SK-N-SH (cell line): ENCODE results near the gene LHX5. TPM values are rescaled to one million over a fixed set of nuclear protein-coding genes. Genes with fewer than 3 reads are reported as not detected.

ENCODE experiments used
- CTCF ChIA-PET: fragments of 300-600, 350-600 bp; formaldehyde crosslinking; extraction: SDS; loops from one replicate; lab custom pipeline; 2021; lab: Yijun Ruan, JAX
- POLR2A ChIA-PET: fragments of 350-600 bp; sonication (Branson Sonifier 250); formaldehyde crosslinking; extraction: SDS; loops from one replicate; lab custom pipeline; 2020; ENCODE audit warnings: antibody characterized with exemption, inconsistent platforms; lab: Yijun Ruan, JAX
- DNase-seq: peaks from one replicate; pipeline ENCODE4 v3.0.0; 2012
- H2AFZ ChIP-seq: fragments of 200-600 bp; sonication (generic); 2 replicates; pipeline ENCODE4 v1.8.1; 2016; ENCODE audit warnings: antibody characterized with exemption, mild to moderate bottlenecking, low read depth
- H3F3A ChIP-seq: fragments of 200-600 bp; sonication (generic); replicated peaks from 2 replicates; pipeline ENCODE3; 2016; ENCODE audit warnings: antibody characterized with exemption, mild to moderate bottlenecking; ENCODE audit not compliant: insufficient read depth
- H3K27ac ChIP-seq, 2 experiments: fragments of 200-500 bp in 1 of 2; fragments of 200-600 bp in 1 of 2; sonication (Bioruptor generic) in 1 of 2; sonication (generic), shearing (Covaris generic) in 1 of 2; 2 replicates each; pipeline versions ENCODE4 v1.5.1 to v1.6.1; 2014 to 2016; ENCODE audit warnings: low read depth in 2 of 2, inconsistent platforms in 1 of 2, low read length in 1 of 2, mild to moderate bottlenecking in 1 of 2, mixed read lengths in 1 of 2
- H3K27me3 ChIP-seq: fragments of 200-600 bp; sonication (generic), shearing (Covaris generic); 2 replicates; pipeline ENCODE4 v1.6.1; 2016; ENCODE audit warnings: mixed run types; ENCODE audit not compliant: insufficient read depth
- H3K36me3 ChIP-seq, 2 experiments: fragments of 200-500 bp in 1 of 2; fragments of 200-600 bp in 1 of 2; sonication (Bioruptor generic) in 1 of 2; sonication (generic) in 1 of 2; replicated peaks in 1 of 2; 2 replicates each; pipeline versions ENCODE3 to v1.5.1; 2014 to 2016; ENCODE audit warnings: low read length in 1 of 2, mild to moderate bottlenecking in 1 of 2; ENCODE audit not compliant: insufficient read depth in 2 of 2, control insufficient read depth in 1 of 2
- H3K4me1 ChIP-seq, 2 experiments: fragments of 200-500 bp in 1 of 2; fragments of 200-600 bp in 1 of 2; sonication (Bioruptor generic) in 1 of 2; sonication (generic), shearing (Covaris generic) in 1 of 2; 2 replicates each; pipeline versions ENCODE4 v1.5.1 to v1.6.1; 2014 to 2016; ENCODE audit warnings: low read depth in 1 of 2, low read length in 1 of 2, mixed run types in 1 of 2; ENCODE audit not compliant: insufficient read depth in 2 of 2, control insufficient read depth in 1 of 2
- H3K4me2 ChIP-seq: fragments of 200-600 bp; sonication (generic), shearing (Covaris generic); 2 replicates; pipeline ENCODE4 v1.6.1; 2017; ENCODE audit warnings: mixed run types
- H3K4me3 ChIP-seq, 2 experiments: fragments of 200-500 bp in 1 of 2; fragments of 200-600 bp in 1 of 2; sonication (Bioruptor generic) in 1 of 2; sonication (generic), shearing (Covaris generic) in 1 of 2; 2 replicates each; pipeline versions ENCODE4 v1.5.1 to v1.8.1; 2014 to 2016; ENCODE audit warnings: low read depth in 2 of 2, inconsistent platforms in 1 of 2, low read length in 1 of 2, mild to moderate bottlenecking in 1 of 2, mixed read lengths in 1 of 2, moderate library complexity in 1 of 2
- H3K79me2 ChIP-seq: fragments of 200-600 bp; sonication (generic); 2 replicates; pipeline ENCODE4 v1.8.1; 2017; ENCODE audit warnings: mild to moderate bottlenecking; ENCODE audit not compliant: insufficient read depth
- H3K9ac ChIP-seq: fragments of 200-600 bp; sonication (generic); 2 replicates; pipeline ENCODE4 v1.6.1; 2017; ENCODE audit warnings: mixed run types
- H3K9me2 ChIP-seq: fragments of 200-600 bp; sonication (generic); 2 replicates; pipeline ENCODE4 v1.6.1; 2017; ENCODE audit warnings: mixed run types
- H3K9me3 ChIP-seq: fragments of 200-600 bp; sonication (generic); 2 replicates; pipeline ENCODE4 v1.6.1; 2017; ENCODE audit warnings: mixed run types, mild to moderate bottlenecking, moderate library complexity
- H4K20me1 ChIP-seq: fragments of 200-600 bp; sonication (generic); 2 replicates; pipeline ENCODE4 v1.6.1; 2017; ENCODE audit warnings: mild to moderate bottlenecking, mixed run types; ENCODE audit not compliant: insufficient read depth
- CHD2 ChIP-seq: fragments of 150-350 bp; IDR thresholded peaks from 2 replicates; pipeline ENCODE4 v1.6.1; 2018; ENCODE audit warnings: low read length; ENCODE audit not compliant: partially characterized antibody
- ELF1 ChIP-seq: IDR thresholded peaks from 2 replicates; pipeline ENCODE4 v1.4.0; 2012
- EP300 ChIP-seq, 2 experiments: IDR thresholded peaks; 2 replicates each; pipeline versions ENCODE4 v1.4.0 to v1.6.1; 2012; ENCODE audit warnings: borderline replicate concordance in 1 of 2, low read depth in 1 of 2, low read length in 1 of 2
- EZH2phosphoT487 ChIP-seq: fragments of 200-600 bp; sonication (generic); IDR thresholded peaks from 2 replicates; pipeline ENCODE4 v1.6.1; 2017; ENCODE audit warnings: low read depth, mixed run types, mild to moderate bottlenecking, antibody characterized with exemption, moderate library complexity, borderline replicate concordance
- FOXJ3 ChIP-seq: sonication (generic); formaldehyde crosslinking; IDR thresholded peaks from 2 replicates; pipeline ENCODE4 v1.5.1; 2020; ENCODE audit warnings: mild to moderate bottlenecking, missing genetic modification reagents
- GABPA ChIP-seq: IDR thresholded peaks from 2 replicates; pipeline ENCODE4 v1.4.0; 2012; ENCODE audit warnings: low read depth, mild to moderate bottlenecking
- GATA2 ChIP-seq: sonication (generic); formaldehyde crosslinking; IDR thresholded peaks from 2 replicates; pipeline ENCODE4 v1.5.0; 2020; ENCODE audit warnings: mild to moderate bottlenecking, missing genetic modification reagents
- MEF2A ChIP-seq: IDR thresholded peaks from 2 replicates; pipeline ENCODE4 v1.4.0; 2012; ENCODE audit warnings: low read depth, borderline replicate concordance
- MXI1 ChIP-seq: IDR thresholded peaks from 2 replicates; pipeline ENCODE4 v1.6.1; 2012; ENCODE audit warnings: mild to moderate bottlenecking, low read depth, low read length, improper control_type of control experiment
- NFIC ChIP-seq: IDR thresholded peaks from 2 replicates; pipeline ENCODE4 v1.4.0; 2012; ENCODE audit warnings: borderline replicate concordance
- NRF1 ChIP-seq: IDR thresholded peaks from 2 replicates; pipeline ENCODE4 v1.6.1; 2012; ENCODE audit warnings: low read depth, mild to moderate bottlenecking, low read length
- POLR2AphosphoS5 ChIP-seq: IDR thresholded peaks from 2 replicates; pipeline ENCODE4 v1.6.1; 2012; ENCODE audit warnings: low read depth, low read length
- RAD21 ChIP-seq: IDR thresholded peaks from 2 replicates; pipeline ENCODE4 v1.6.1; 2012; ENCODE audit warnings: mild to moderate bottlenecking, low read length
- REST ChIP-seq: IDR thresholded peaks from 2 replicates; pipeline ENCODE4 v1.6.1; 2012; ENCODE audit warnings: mild to moderate bottlenecking, low read depth, low read length, moderate library complexity
- RFX5 ChIP-seq: IDR thresholded peaks from 2 replicates; pipeline ENCODE4 v1.6.1; 2012; ENCODE audit warnings: mild to moderate bottlenecking, improper control_type of control experiment, low read length
- RXRA ChIP-seq: IDR thresholded peaks from 2 replicates; pipeline ENCODE4 v1.4.0; 2012; ENCODE audit warnings: low read depth, mild to moderate bottlenecking, borderline replicate concordance
- SIN3A ChIP-seq: IDR thresholded peaks from 2 replicates; pipeline ENCODE4 v1.6.1; 2012; ENCODE audit warnings: low read depth, mild to moderate bottlenecking, low read length, moderate library complexity, borderline replicate concordance
- SMC3 ChIP-seq: IDR thresholded peaks from 2 replicates; pipeline ENCODE4 v1.6.1; 2012; ENCODE audit warnings: low read depth, low read length, improper control_type of control experiment
- TAF1 ChIP-seq: IDR thresholded peaks from 2 replicates; pipeline ENCODE4 v1.6.1; 2012; ENCODE audit warnings: low read depth, mild to moderate bottlenecking, low read length, moderate library complexity, borderline replicate concordance
- TCF12 ChIP-seq: IDR thresholded peaks from 2 replicates; pipeline ENCODE4 v1.4.0; 2012
- TEAD4 ChIP-seq: IDR thresholded peaks from 2 replicates; pipeline ENCODE4 v1.4.0; 2012; ENCODE audit warnings: mild to moderate bottlenecking, borderline replicate concordance; ENCODE audit not compliant: insufficient read depth
- WGBS: methylation state at CpG from one replicate; pipeline ENCODE4 v1.1.6; 2017; ENCODE audit warnings: low lambda C conversion rate; 5-methylcytosine and 5-hydroxymethylcytosine counted together
- polyA plus RNA-seq, 3 experiments: library from polyadenylated mRNA; depleted of rRNA; stranded (reverse); fragments of >200 nt; gene quantifications; 2 replicates each; pipeline ENCODE4 v1.2.3, GENCODE V29; 2012
- TF ChIP-seq, protein P1 (sequence below): IDR thresholded peaks from 2 replicates; pipeline ENCODE4 v1.4.0; 2012; ENCODE audit warnings: low read depth, borderline replicate concordance

LHX5 gene
- polyA plus RNA-seq, 1 of the 3 experiments (the other 2 are of a cell fraction) = not detected

GRCh38 chr12:113416091-113416754 is 55.4 kb downstream of the LHX5 start:
- 48% methylated on average over 3 of the region's 6 CpGs for WGBS

GRCh38 chr12:113414519-113415038 is 57.1 kb downstream of the LHX5 start:
- no peaks in the 10 kb centered on the region for H3K4me1 ChIP-seq
- H3K9me3 ChIP-seq = no peaks in the 10 kb centered on the region
- H3K4me3 ChIP-seq = no peak overlapping the region
- TF ChIP-seq RAD21 (no peak), CHD2 (no peak), MEF2A (no peak), GABPA (no peak), FOXJ3 (no peak), TCF12 (no peak), RXRA (no peak), EP300 (IDR thresholded peaks at IDR 0.05; ENCODE audit: borderline replicate concordance in 1 of 2, low read depth in 1 of 2, low read length in 1 of 2) (no peak), SIN3A (no peak), EZH2phosphoT487 (no peak), MXI1 (no peak), REST (no peak), TAF1 (no peak)
- 78% methylated on average over 9 of the region's 9 CpGs for WGBS
- POLR2A ChIA-PET = no interaction called here
- no peak overlapping the region for H2AFZ ChIP-seq
- no peak overlapping the region for H3K27ac ChIP-seq
- no peaks in the 10 kb centered on the region for H3K79me2 ChIP-seq
- H3K36me3 ChIP-seq = no peaks in the 10 kb centered on the region
- no peaks in the 10 kb centered on the region for H3F3A ChIP-seq
- H3K27me3 ChIP-seq = no peaks in the 10 kb centered on the region
- H3K4me2 ChIP-seq = no peak overlapping the region
- no peaks in the 10 kb centered on the region for H3K9me2 ChIP-seq
- no peak overlapping the region for H3K9ac ChIP-seq
- no peaks in the 10 kb centered on the region for H4K20me1 ChIP-seq
- CTCF ChIA-PET = interaction anchor here (2.7 kb wide), 1 partner anchor 11 kb away, joined by 18 read pairs; no protein-coding TSS in a partner anchor
- DNase-seq = no peak

More at GRCh38 chr12:113416091-113416754, 55.4 kb downstream of the LHX5 start:
- H3K4me2 ChIP-seq = no peak overlapping the region
- no peak for DNase-seq
- H3K4me3 ChIP-seq = no peak overlapping the region
- H3K9me3 ChIP-seq = no peaks in the 10 kb centered on the region
- CTCF ChIA-PET = interaction anchor here (1.8 kb wide), 1 partner anchor 9 kb away, joined by 8 read pairs; no protein-coding TSS in a partner anchor
- H3K27ac ChIP-seq = no peak overlapping the region
- H3K9me2 ChIP-seq = no peaks in the 10 kb centered on the region
- no peaks in the 10 kb centered on the region for H3K27me3 ChIP-seq
- TF ChIP-seq GATA2 (CRISPR knock-in tag) (no peak), NRF1 (no peak), SMC3 (no peak), EP300 (IDR thresholded peaks at IDR 0.05; ENCODE audit: borderline replicate concordance in 1 of 2, low read depth in 1 of 2, low read length in 1 of 2) (no peak), NFIC (no peak), TEAD4 (no peak), RAD21 (no peak), ELF1 (no peak), RFX5 (no peak), POLR2AphosphoS5 (no peak)
- TF ChIP-seq, protein P1, sequence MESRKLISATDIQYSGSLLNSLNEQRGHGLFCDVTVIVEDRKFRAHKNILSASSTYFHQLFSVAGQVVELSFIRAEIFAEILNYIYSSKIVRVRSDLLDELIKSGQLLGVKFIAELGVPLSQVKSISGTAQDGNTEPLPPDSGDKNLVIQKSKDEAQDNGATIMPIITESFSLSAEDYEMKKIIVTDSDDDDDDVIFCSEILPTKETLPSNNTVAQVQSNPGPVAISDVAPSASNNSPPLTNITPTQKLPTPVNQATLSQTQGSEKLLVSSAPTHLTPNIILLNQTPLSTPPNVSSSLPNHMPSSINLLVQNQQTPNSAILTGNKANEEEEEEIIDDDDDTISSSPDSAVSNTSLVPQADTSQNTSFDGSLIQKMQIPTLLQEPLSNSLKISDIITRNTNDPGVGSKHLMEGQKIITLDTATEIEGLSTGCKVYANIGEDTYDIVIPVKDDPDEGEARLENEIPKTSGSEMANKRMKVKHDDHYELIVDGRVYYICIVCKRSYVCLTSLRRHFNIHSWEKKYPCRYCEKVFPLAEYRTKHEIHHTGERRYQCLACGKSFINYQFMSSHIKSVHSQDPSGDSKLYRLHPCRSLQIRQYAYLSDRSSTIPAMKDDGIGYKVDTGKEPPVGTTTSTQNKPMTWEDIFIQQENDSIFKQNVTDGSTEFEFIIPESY = no peak
- no peaks in the 10 kb centered on the region for H4K20me1 ChIP-seq
- no peak overlapping the region for H2AFZ ChIP-seq
- H3K9ac ChIP-seq = no peak overlapping the region
- no peaks in the 10 kb centered on the region for H3K36me3 ChIP-seq
- H3K79me2 ChIP-seq = no peaks in the 10 kb centered on the region
- no peaks in the 10 kb centered on the region for H3K4me1 ChIP-seq
- POLR2A ChIA-PET = no interaction called here
- H3F3A ChIP-seq = no peaks in the 10 kb centered on the region
